ENCODE data around the gene PKD1L1.

DNA sequence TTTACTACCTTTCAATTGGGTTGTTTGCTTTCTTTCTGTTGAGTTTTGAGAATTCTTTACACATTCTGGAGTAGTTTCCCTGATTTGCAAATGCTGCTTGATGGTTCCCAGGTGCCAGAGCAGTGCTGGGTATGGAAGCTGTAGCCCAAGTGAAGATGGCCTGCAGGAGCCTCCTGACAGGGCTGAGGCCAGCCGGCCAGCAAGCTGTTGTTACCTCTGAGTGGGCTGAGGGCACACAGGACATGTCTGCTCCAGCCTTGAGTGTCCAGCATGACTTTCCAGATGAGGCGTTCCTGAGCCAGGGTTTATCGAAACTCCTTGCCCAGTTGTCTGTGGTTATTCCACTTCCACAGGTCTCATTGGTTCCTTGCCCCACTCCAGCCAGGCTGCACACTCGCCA lies 201.8 kb downstream of the PKD1L1 start:
- TF ChIP-seq CTCF (IDR thresholded peaks at IDR 0.05) (no peak), POLR2A (IDR thresholded peaks at IDR 0.05) (no peak)

Measured in suprapubic skin (tissue), 3 donors.